ENCODE measurements around the gene ZNF443. TPM values are rescaled to one million over a fixed set of nuclear protein-coding genes. Genes with fewer than 3 reads are reported as not detected.
"Not testable (repeated sequence)": the region's sequence is repeated elsewhere in the genome, so short reads cannot be mapped to it uniquely, and the experiment has no call there.

The ZNF443 gene
- total and polyA plus RNA-seq, 4 donors = 1.4 to 9.4 (median 3.0) TPM

DNA sequence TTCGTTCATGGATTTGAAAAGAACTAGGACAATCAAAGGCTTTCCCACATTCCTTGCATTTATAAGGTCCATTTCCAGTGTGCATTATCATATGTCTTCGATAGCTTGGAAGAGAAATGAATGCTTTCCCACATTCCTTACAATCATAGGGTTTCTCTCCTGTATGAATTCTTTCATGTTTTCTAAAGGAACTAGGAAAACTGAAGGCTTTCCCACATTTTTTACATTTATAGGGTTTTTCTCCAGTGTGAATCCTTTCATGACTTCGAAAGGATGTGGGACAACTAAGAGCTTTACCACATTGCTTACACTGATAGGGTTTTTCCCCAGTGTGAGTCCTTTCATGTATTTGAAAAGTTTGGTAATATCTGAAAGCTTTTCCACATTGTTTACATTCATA lies 23.9 kb upstream of the ZNF443 start:
- Histone ChIP-seq H3K9me3 (ENCODE audit: control insufficient read depth in 4 of 4, insufficient read depth in 3 of 4, low read length in 3 of 4) (peaks cover 9 to 34% (median 30%) of the 10 kb centered on the region in 4 donors), H3K27me3 (ENCODE audit: control insufficient read depth in 3 of 3, insufficient read depth in 3 of 3, low read length in 2 of 3) (no peaks in the 10 kb centered on the region), H3K36me3 (ENCODE audit: control insufficient read depth in 4 of 4, insufficient read depth in 4 of 4, low read length in 4 of 4) (peaks cover 0 to 43% (median 30%) of the 10 kb centered on the region in 4 donors), H3K9ac (ENCODE audit: insufficient read depth in 1 of 2, low read length in 2 of 2) (no peak overlapping the region), H3K4me1 (ENCODE audit: control insufficient read depth in 5 of 5, insufficient read depth in 5 of 5, low read length in 5 of 5) (no peaks in the 10 kb centered on the region), H3K4me3 (no peak overlapping the region), H3K27ac (ENCODE audit: low read depth in 1 of 2, low read length in 1 of 2) (no peak overlapping the region)
- ATAC-seq (ENCODE audit: insufficient read depth, low FRiP score) (no peak), DNase-seq (no peak)
- 97 to 98% methylated on average over 3 of the region's 3 CpGs for WGBS, 2 donors
- TF ChIP-seq, protein P1, sequence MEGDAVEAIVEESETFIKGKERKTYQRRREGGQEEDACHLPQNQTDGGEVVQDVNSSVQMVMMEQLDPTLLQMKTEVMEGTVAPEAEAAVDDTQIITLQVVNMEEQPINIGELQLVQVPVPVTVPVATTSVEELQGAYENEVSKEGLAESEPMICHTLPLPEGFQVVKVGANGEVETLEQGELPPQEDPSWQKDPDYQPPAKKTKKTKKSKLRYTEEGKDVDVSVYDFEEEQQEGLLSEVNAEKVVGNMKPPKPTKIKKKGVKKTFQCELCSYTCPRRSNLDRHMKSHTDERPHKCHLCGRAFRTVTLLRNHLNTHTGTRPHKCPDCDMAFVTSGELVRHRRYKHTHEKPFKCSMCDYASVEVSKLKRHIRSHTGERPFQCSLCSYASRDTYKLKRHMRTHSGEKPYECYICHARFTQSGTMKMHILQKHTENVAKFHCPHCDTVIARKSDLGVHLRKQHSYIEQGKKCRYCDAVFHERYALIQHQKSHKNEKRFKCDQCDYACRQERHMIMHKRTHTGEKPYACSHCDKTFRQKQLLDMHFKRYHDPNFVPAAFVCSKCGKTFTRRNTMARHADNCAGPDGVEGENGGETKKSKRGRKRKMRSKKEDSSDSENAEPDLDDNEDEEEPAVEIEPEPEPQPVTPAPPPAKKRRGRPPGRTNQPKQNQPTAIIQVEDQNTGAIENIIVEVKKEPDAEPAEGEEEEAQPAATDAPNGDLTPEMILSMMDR (IDR thresholded peaks at IDR 0.05; ENCODE audit: control extremely low read depth, extremely low read depth) = no peak

DNA sequence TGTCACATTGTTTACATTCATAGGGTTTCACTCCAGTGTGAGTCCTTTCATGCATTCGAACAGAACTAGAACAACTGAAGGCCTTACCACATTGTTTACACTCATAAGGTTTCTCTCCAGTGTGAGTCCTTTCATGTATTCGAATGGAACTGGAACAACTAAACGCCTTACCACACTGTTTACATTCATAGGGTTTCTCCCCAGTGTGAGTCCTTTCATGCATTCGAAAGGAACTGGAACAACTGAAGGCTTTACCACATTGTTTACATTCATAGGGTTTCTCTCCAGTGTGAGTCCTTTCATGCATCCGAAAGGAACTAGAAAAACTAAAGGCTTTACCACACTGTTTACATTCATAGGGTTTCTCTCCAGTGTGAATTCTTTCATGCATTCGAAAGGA lies 23.3 kb upstream of the ZNF443 start:
- WGBS, 2 donors = 95% methylated on average over 6 of the region's 6 CpGs
- not testable (repeated sequence) for H3K4me1 ChIP-seq (ENCODE audit: control insufficient read depth in 5 of 5, insufficient read depth in 5 of 5, low read length in 5 of 5); H3K4me3 ChIP-seq; DNase-seq; ATAC-seq (ENCODE audit: insufficient read depth, low FRiP score); H3K27ac ChIP-seq (ENCODE audit: low read depth in 1 of 2, low read length in 1 of 2); H3K9ac ChIP-seq (ENCODE audit: insufficient read depth in 1 of 2, low read length in 2 of 2); H3K27me3 ChIP-seq (ENCODE audit: control insufficient read depth in 3 of 3, insufficient read depth in 3 of 3, low read length in 2 of 3)
- Histone ChIP-seq H3K36me3 (ENCODE audit: control insufficient read depth in 4 of 4, insufficient read depth in 4 of 4, low read length in 4 of 4) (peaks cover 0 to 43% (median 30%) of the 10 kb centered on the region in 4 donors), H3K9me3 (ENCODE audit: control insufficient read depth in 4 of 4, insufficient read depth in 3 of 4, low read length in 3 of 4) (peaks cover 7 to 33% (median 29%) of the 10 kb centered on the region in 4 donors)

DNA sequence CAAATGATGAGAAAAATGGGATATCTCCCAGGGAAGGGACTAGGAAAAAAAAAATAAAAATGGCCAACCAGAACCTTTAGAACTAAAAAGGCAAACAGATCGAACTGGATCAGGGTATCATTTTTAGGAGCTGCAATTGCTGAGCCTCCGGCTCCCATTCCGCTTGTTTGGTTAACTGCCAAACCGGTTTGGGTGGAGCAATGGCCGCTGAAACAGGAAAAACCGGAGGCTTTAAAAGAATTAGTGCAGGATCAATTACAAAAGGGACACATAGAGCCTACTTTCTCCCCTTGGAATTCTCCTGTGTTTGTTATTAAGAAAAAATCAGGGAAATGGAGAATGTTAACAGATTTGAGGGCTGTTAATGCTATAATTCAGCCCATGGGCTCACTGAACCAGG lies 12.7 kb upstream of the ZNF443 start:
- no peak for ATAC-seq (ENCODE audit: insufficient read depth, low FRiP score)
- peak; percentile 26 to 45 (median 41) for DNase-seq

DNA sequence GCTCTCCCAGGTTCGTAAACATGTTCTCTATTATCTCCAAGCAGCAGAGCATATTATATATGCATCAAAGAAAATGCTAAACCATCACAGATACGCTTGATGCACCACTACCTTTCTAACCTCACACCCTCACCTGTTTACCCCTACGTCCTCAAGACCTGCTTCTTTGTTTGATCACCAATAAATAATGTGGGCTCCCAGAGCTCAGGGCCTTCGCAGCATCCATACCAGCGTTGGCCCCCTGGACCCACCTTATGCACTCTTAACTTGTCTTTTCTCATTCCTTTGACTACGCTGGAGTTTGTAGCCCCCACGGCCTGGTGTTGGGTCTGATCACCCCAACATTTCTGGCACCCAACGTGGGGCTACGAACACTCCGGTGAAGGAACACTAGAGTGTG lies 10.0 kb upstream of the ZNF443 start:
- no peak overlapping the region for H3K4me3 ChIP-seq
- H3K27ac ChIP-seq (ENCODE audit: low read depth in 1 of 2, low read length in 1 of 2) = no peak overlapping the region
- TF ChIP-seq, protein P1 (IDR thresholded peaks at IDR 0.05; ENCODE audit: control extremely low read depth, extremely low read depth) = no peak
- ATAC-seq (ENCODE audit: insufficient read depth, low FRiP score) (no peak), DNase-seq (no peak)
- H3K9me3 ChIP-seq (ENCODE audit: control insufficient read depth in 4 of 4, insufficient read depth in 3 of 4, low read length in 3 of 4) = peaks cover 8 to 28% (median 13%) of the 10 kb centered on the region in 4 donors
- WGBS, 2 donors = 76 to 97% methylated on average over 10 of the region's 10 CpGs
- no peaks in the 10 kb centered on the region for H3K4me1 ChIP-seq (ENCODE audit: control insufficient read depth in 5 of 5, insufficient read depth in 5 of 5, low read length in 5 of 5)
- H3K9ac ChIP-seq (ENCODE audit: insufficient read depth in 1 of 2, low read length in 2 of 2) = no peak overlapping the region
- H3K27me3 ChIP-seq (ENCODE audit: control insufficient read depth in 3 of 3, insufficient read depth in 3 of 3, low read length in 2 of 3) = no peaks in the 10 kb centered on the region
- peaks cover 0 to 11% (median 0%) of the 10 kb centered on the region in 4 donors for H3K36me3 ChIP-seq (ENCODE audit: control insufficient read depth in 4 of 4, insufficient read depth in 4 of 4, low read length in 4 of 4)

More for the DNA sequence above, 12.7 kb upstream of the ZNF443 start:
- H3K9me3 ChIP-seq (ENCODE audit: control insufficient read depth in 4 of 4, insufficient read depth in 3 of 4, low read length in 3 of 4) = peaks cover 8 to 28% (median 13%) of the 10 kb centered on the region in 4 donors
- WGBS, 2 donors = 48 to 67% methylated on average over 6 of the region's 6 CpGs
- TF ChIP-seq, protein P1 (IDR thresholded peaks at IDR 0.05; ENCODE audit: control extremely low read depth, extremely low read depth) = no peak
- no peak overlapping the region for H3K9ac ChIP-seq (ENCODE audit: insufficient read depth in 1 of 2, low read length in 2 of 2)
- no peak overlapping the region for H3K4me3 ChIP-seq
- no peaks in the 10 kb centered on the region for H3K4me1 ChIP-seq (ENCODE audit: control insufficient read depth in 5 of 5, insufficient read depth in 5 of 5, low read length in 5 of 5)
- H3K27ac ChIP-seq (ENCODE audit: low read depth in 1 of 2, low read length in 1 of 2) = no peak overlapping the region
- peaks cover 0 to 18% (median 2%) of the 10 kb centered on the region in 4 donors for H3K36me3 ChIP-seq (ENCODE audit: control insufficient read depth in 4 of 4, insufficient read depth in 4 of 4, low read length in 4 of 4)
- no peaks in the 10 kb centered on the region for H3K27me3 ChIP-seq (ENCODE audit: control insufficient read depth in 3 of 3, insufficient read depth in 3 of 3, low read length in 2 of 3)

All from lung (tissue), 12 donors.